Omental fat pad (tissue), 4 donors: ENCODE results near the gene FGFR2. TPM values are rescaled to one million over a fixed set of nuclear protein-coding genes. Genes with fewer than 3 reads are reported as not detected.

ENCODE experiments used
- ATAC-seq: fragments of 150-250 bp; one replicate; pipeline ENCODE4 v1.9.1; 2016; ENCODE audit warnings: mild to moderate bottlenecking, moderate library complexity; ENCODE audit not compliant: low FRiP score
- DNase-seq: peaks from one replicate; pipeline ENCODE4 v3.0.0-alpha.2; 2019; ENCODE audit warnings: low spot score
- total RNA-seq, 4 donors: library from RNA; depleted of rRNA; stranded (reverse); fragments of >200 nt; gene quantifications; one replicate each; pipeline ENCODE4 v1.1.0, GENCODE V29; 2016
- TF ChIP-seq, protein P1 (sequence below), 3 donors: fragments of 450-650 bp; IDR thresholded peaks; one replicate each; pipeline ENCODE4 v1.5.1; 2016 to 2017; ENCODE audit warnings: antibody characterized with exemption in 3 of 3, mild to moderate bottlenecking in 3 of 3, moderate library complexity in 2 of 3

The FGFR2 gene
- total RNA-seq, 4 donors from 2014 or later = 2.0 to 8.4 (median 2.4) TPM

GRCh38 chr10:121611393-121612159 lies 13.3 kb upstream of the FGFR2 start:
- DNase-seq = no peak
- no peak for ATAC-seq
- TF ChIP-seq, protein P1, sequence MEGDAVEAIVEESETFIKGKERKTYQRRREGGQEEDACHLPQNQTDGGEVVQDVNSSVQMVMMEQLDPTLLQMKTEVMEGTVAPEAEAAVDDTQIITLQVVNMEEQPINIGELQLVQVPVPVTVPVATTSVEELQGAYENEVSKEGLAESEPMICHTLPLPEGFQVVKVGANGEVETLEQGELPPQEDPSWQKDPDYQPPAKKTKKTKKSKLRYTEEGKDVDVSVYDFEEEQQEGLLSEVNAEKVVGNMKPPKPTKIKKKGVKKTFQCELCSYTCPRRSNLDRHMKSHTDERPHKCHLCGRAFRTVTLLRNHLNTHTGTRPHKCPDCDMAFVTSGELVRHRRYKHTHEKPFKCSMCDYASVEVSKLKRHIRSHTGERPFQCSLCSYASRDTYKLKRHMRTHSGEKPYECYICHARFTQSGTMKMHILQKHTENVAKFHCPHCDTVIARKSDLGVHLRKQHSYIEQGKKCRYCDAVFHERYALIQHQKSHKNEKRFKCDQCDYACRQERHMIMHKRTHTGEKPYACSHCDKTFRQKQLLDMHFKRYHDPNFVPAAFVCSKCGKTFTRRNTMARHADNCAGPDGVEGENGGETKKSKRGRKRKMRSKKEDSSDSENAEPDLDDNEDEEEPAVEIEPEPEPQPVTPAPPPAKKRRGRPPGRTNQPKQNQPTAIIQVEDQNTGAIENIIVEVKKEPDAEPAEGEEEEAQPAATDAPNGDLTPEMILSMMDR (IDR thresholded peaks at IDR 0.05) = no peak

- ATAC-seq (no peak), DNase-seq (no peak)
- TF ChIP-seq, protein P1 (IDR thresholded peaks at IDR 0.05) = no peak
Observed at GRCh38 chr10:121610798-121611323, 12.6 kb upstream of the FGFR2 start.

- DNase-seq = no peak
- ATAC-seq = no peak
- TF ChIP-seq, protein P1 (IDR thresholded peaks at IDR 0.05) = no peak
Observed at GRCh38 chr10:121609426-121610380, 11.5 kb upstream of the FGFR2 start.

DNA sequence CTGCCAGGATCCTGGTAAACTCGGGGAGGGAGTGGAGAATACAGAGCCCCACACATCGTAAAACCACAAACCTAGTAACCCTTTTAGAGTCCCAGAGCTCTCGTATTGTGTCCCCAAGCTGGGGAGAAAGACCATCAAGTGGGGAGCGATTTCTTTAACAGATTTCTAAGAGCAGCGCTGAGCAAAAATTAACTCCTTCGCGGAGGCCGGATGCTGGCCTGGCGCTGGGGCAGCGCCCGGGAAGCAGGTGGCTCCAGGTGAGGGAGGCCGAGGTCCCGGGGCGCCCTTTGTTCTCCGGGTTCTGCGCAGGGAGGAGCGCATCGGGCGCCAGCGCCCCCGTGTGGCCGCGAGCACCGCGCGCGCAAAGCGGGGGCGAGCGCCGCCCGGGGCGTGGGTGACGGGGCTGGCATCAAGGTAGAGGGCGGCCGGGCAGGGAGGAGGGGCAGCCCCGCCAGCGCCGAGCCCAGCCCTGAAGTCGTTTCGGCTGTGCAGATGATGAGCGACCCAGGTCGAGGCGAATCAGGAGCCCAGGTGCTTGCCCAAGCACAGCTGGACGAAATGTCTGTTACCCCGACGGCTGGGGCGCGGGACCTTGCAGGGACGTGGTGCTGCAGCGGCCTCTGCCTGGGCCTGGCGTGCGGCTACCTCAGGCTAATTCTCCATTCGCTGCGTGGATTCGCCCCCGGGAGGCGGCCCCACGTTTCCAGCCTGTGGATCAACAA lies 10.4 kb upstream of the FGFR2 start:
- ATAC-seq = peak; percentile 79
- TF ChIP-seq, protein P1 (IDR thresholded peaks at IDR 0.05) = peak in 2 of 3 donors; percentile 23 to 55
- DNase-seq = peak; percentile 27

DNA sequence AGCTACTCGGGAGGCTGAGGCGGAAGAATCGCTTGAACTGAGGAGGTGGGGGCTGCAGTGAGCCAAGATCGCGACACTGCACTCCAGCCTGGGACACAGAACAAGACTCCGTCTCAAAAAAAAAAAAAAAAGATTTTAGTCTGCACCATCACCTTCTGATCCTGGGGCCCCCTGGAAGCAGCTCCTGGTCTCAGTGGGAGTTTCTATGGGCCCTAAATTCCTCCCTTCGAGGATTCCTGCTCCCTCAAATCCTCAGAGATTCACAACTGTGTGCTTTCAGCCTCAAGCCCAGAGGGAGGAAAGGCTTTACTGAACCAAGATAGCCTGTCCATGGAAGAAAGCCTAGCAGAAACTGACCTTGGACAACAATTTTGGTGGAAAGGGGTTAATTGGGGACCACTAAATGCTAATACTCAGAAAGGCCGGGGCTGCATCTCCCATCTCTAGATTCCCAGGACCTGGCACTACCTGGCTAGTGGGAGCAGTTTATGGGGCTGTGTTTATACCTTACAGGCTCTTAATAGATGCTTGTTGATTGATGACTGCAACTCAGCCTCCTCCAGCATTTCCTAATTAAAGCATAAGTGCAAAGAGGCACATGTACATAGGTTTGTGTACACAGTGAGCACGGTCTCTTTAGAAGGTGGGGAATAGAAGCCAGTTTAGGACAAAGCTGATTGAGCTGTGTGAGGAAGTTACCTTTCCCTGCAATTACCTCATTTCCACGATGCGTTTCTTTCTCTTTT lies 9.2 kb upstream of the FGFR2 start:
- DNase-seq = no peak
- no peak for ATAC-seq
- TF ChIP-seq, protein P1 (IDR thresholded peaks at IDR 0.05) = no peak

DNA sequence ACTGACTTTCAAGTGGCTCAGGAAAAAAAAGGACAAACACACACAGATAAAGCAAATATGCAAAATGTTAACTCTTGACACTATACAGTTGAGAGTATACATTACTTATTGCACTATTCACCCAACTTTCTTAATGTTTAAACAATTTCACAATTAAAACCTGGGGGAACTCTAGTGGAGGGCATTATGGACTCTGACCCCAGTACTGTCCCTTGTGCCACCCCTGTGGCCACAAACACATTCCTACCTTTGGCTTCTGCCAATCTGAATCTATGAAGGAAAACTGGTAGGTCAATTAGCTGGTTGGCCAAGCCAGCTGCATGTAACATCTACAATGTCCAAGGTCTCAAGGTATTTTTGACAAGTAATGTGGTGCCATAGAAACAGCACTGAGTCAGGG lies 7.5 kb upstream of the FGFR2 start:
- no peak for ATAC-seq
- DNase-seq = no peak
- TF ChIP-seq, protein P1 (IDR thresholded peaks at IDR 0.05) = no peak
